Measurements from ENCODE around the gene STAM2. TPM values are rescaled to one million over a fixed set of nuclear protein-coding genes. Genes with fewer than 3 reads are reported as not detected.
"Not testable (repeated sequence)": the region's sequence is repeated elsewhere in the genome, so short reads cannot be mapped to it uniquely, and the experiment has no call there.

The STAM2 gene
- total and polyA plus RNA-seq, 9 donors, result 9.5 to 40.0 (median 33.3) TPM

- 88 to 93% (median 92%) methylated on average over 4 of the region's 4 CpGs for WGBS, 3 donors
- intact Hi-C loops (cut with DNase I), result no loop called here
- no peak for DNase-seq
- TF ChIP-seq POLR2A (IDR thresholded peaks at IDR 0.05) (no peak), CTCF (IDR thresholded peaks at IDR 0.05) (no peak), EP300 (IDR thresholded peaks at IDR 0.05) (no peak)
- no peak overlapping the region for H3K4me3 ChIP-seq
- H3K27me3 ChIP-seq, result no peaks in the 10 kb centered on the region
- H3K36me3 ChIP-seq, result no peaks in the 10 kb centered on the region
- H3K4me1 ChIP-seq (ENCODE audit: insufficient read depth), result no peaks in the 10 kb centered on the region
- no peaks in the 10 kb centered on the region for H3K9me3 ChIP-seq
- H3K27ac ChIP-seq, result no peak overlapping the region
Observed at GRCh38 chr2:152126664-152127063, 48.9 kb downstream of the STAM2 start.

GRCh38 chr2:152122161-152122560 lies 53.4 kb downstream of the STAM2 start:
- Histone ChIP-seq H3K27me3 (no peaks in the 10 kb centered on the region), H3K4me3 (no peak overlapping the region), H3K9me3 (no peaks in the 10 kb centered on the region), H3K27ac (no peak overlapping the region), H3K36me3 (no peaks in the 10 kb centered on the region), H3K4me1 (ENCODE audit: insufficient read depth) (no peaks in the 10 kb centered on the region)
- intact Hi-C loops (cut with DNase I), result no loop called here
- no peak for TF ChIP-seq EP300 (IDR thresholded peaks at IDR 0.05)
- no peak for TF ChIP-seq POLR2A (IDR thresholded peaks at IDR 0.05)
- TF ChIP-seq CTCF (IDR thresholded peaks at IDR 0.05), result no peak
- 94 to 97% (median 96%) methylated on average over 2 of the region's 2 CpGs for WGBS, 3 donors
- no peak for DNase-seq

GRCh38 chr2:152120430-152120829 lies 55.1 kb downstream of the STAM2 start:
- no peaks in the 10 kb centered on the region for H3K4me1 ChIP-seq (ENCODE audit: insufficient read depth)
- intact Hi-C loops (cut with DNase I), result no loop called here
- no peak for DNase-seq
- H3K27me3 ChIP-seq, result no peaks in the 10 kb centered on the region
- no peaks in the 10 kb centered on the region for H3K9me3 ChIP-seq
- H3K4me3 ChIP-seq, result no peak overlapping the region
- no peak overlapping the region for H3K27ac ChIP-seq
- H3K36me3 ChIP-seq, result no peaks in the 10 kb centered on the region
- WGBS, 3 donors, result 91 to 98% (median 93%) methylated on average over 1 of the region's 1 CpG
- TF ChIP-seq EP300 (IDR thresholded peaks at IDR 0.05) (no peak), CTCF (IDR thresholded peaks at IDR 0.05) (no peak), POLR2A (IDR thresholded peaks at IDR 0.05) (no peak)

- TF ChIP-seq POLR2A (IDR thresholded peaks at IDR 0.05) (no peak), EP300 (IDR thresholded peaks at IDR 0.05) (no peak), CTCF (IDR thresholded peaks at IDR 0.05) (no peak)
- no peaks in the 10 kb centered on the region for H3K36me3 ChIP-seq
- H3K9me3 ChIP-seq, result no peaks in the 10 kb centered on the region
- WGBS, 3 donors, result 89 to 93% (median 92%) methylated on average over 3 of the region's 3 CpGs
- H3K27me3 ChIP-seq, result no peaks in the 10 kb centered on the region
- no peak overlapping the region for H3K4me3 ChIP-seq
- H3K4me1 ChIP-seq (ENCODE audit: insufficient read depth), result no peaks in the 10 kb centered on the region
- no peak for DNase-seq
- intact Hi-C loops (cut with DNase I), result no loop called here
- H3K27ac ChIP-seq, result no peak overlapping the region
Observed at GRCh38 chr2:152115952-152116351, 59.6 kb downstream of the STAM2 start.

- no peaks in the 10 kb centered on the region for H3K27me3 ChIP-seq
- TF ChIP-seq POLR2A (IDR thresholded peaks at IDR 0.05), result no peak
- TF ChIP-seq CTCF (IDR thresholded peaks at IDR 0.05), result no peak
- TF ChIP-seq EP300 (IDR thresholded peaks at IDR 0.05), result no peak
- WGBS, 3 donors, result 93 to 97% (median 94%) methylated on average over 3 of the region's 3 CpGs
- no peak overlapping the region for H3K27ac ChIP-seq
- H3K4me3 ChIP-seq, result no peak overlapping the region
- intact Hi-C loops (cut with DNase I), result no loop called here
- DNase-seq, result no peak
- no peaks in the 10 kb centered on the region for H3K4me1 ChIP-seq (ENCODE audit: insufficient read depth)
- no peaks in the 10 kb centered on the region for H3K36me3 ChIP-seq
- no peaks in the 10 kb centered on the region for H3K9me3 ChIP-seq
Observed at GRCh38 chr2:152114366-152114765, 61.2 kb downstream of the STAM2 start.

GRCh38 chr2:152107140-152107539 lies 68.4 kb downstream of the STAM2 start:
- intact Hi-C loops (cut with DNase I); H3K4me3 ChIP-seq; H3K27me3 ChIP-seq; H3K27ac ChIP-seq; DNase-seq; H3K36me3 ChIP-seq; H3K9me3 ChIP-seq; H3K4me1 ChIP-seq (ENCODE audit: insufficient read depth): not testable (repeated sequence)
- WGBS, 3 donors, result 94% methylated on average over 13 of the region's 13 CpGs

Data from ovary (tissue), 9 donors.